BLaER1 (cell line): ENCODE results near the gene RABGEF1.
"Not testable (repeated sequence)": the region's sequence is repeated elsewhere in the genome, so short reads cannot be mapped to it uniquely, and the experiment has no call there.

ENCODE experiments used
- H3K27ac ChIP-seq: shearing (Covaris generic); formaldehyde crosslinking; 2 replicates; pipeline ENCODE4 v1.8.1; 2022
- H3K27me3 ChIP-seq: shearing (Covaris generic); formaldehyde crosslinking; 2 replicates; pipeline ENCODE4 v1.8.1; 2022
- H3K36me3 ChIP-seq: shearing (Covaris generic); formaldehyde crosslinking; 2 replicates; pipeline ENCODE4 v1.8.1; 2022
- H3K4me1 ChIP-seq: shearing (Covaris generic); formaldehyde crosslinking; 2 replicates; pipeline ENCODE4 v1.8.1; 2022
- H3K4me2 ChIP-seq: shearing (Covaris generic); formaldehyde crosslinking; 2 replicates; pipeline ENCODE4 v1.8.1; 2022
- H3K4me3 ChIP-seq: shearing (Covaris generic); formaldehyde crosslinking; 2 replicates; pipeline ENCODE4 v1.8.1; 2022
- H3K9ac ChIP-seq: shearing (Covaris generic); formaldehyde crosslinking; 2 replicates; pipeline ENCODE4 v1.8.1; 2022
- H3K9me3 ChIP-seq: shearing (Covaris generic); formaldehyde crosslinking; 2 replicates; pipeline ENCODE4 v1.8.1; 2022
- H4K20me1 ChIP-seq: shearing (Covaris generic); formaldehyde crosslinking; 2 replicates; pipeline ENCODE4 v1.8.1; 2022
- Cebpa-rat ChIP-seq: shearing (Covaris generic); IDR thresholded peaks from 2 replicates; pipeline ENCODE4 v1.8.1; 2022

Gene RABGEF1

DNA sequence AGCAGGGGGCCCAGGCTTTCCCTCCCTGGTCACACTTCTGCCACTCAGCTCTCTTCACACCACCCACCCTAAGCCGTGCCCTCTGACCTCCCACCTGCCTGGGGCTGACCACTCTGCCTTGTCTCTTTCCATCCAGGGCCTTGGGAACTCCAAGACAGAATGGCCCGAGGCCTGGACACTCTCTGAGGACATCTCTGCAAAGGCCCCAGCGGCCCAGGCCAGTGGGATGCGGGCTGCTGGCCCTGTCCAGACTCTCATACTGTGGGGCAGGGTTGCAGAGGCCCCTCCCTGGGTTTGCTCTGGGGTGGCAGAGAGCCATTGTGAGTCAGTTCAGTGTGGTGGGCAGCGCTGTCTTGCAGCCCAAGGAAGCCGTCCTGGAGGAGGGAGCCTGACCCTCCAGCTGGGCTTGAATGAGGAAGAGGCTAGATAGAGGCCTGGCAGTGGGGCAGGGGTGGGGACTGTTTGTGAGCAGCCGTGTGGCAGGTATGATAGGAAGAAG lies 39.9 kb upstream of the RABGEF1 start:
- Histone ChIP-seq H3K36me3 (no peaks in the 10 kb centered on the region; the same call in 1 of the 2 replicates), H3K4me2 (no peak overlapping the region), H4K20me1 (0 out of 2 replicates have a peak, but pooled peaks cover 10% of the 10 kb centered on the region), H3K9ac (no peak overlapping the region), H3K9me3 (no peaks in the 10 kb centered on the region), H3K4me3 (no peak overlapping the region), H3K4me1 (peaks cover 18% of the 10 kb centered on the region), H3K27me3 (no peaks in the 10 kb centered on the region), H3K27ac (no peak overlapping the region)
- no peak for TF ChIP-seq Cebpa-rat

DNA sequence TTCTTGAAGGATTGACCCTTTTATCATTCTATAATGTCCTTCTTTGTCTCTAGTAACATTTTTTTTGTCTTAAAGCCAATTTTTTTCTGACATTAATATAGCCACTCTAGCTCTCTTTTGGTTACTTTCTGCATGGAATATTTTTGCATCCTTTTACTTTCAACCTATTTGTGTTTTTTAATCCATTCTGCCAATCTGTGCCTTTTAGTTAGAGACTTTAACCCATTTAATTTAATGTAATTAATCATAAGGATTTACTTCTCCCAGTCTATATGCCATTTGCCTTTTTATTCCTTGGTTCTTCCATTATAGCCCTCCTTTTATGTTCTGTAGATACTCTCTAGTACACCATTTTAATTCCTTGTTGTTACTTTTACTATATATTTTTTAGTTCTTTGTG lies 32.7 kb upstream of the RABGEF1 start:
- peaks cover 24% of the 10 kb centered on the region for H3K9me3 ChIP-seq
- no peak overlapping the region for H3K4me2 ChIP-seq
- no peaks in the 10 kb centered on the region for H4K20me1 ChIP-seq
- no peak overlapping the region for H3K27ac ChIP-seq
- no peak overlapping the region for H3K9ac ChIP-seq
- peaks cover 37% of the 10 kb centered on the region for H3K36me3 ChIP-seq
- H3K4me1 ChIP-seq = 0 out of 2 replicates have a peak, but pooled peaks cover 6% of the 10 kb centered on the region
- TF ChIP-seq Cebpa-rat = no peak
- H3K4me3 ChIP-seq = no peak overlapping the region
- no peaks in the 10 kb centered on the region for H3K27me3 ChIP-seq

DNA sequence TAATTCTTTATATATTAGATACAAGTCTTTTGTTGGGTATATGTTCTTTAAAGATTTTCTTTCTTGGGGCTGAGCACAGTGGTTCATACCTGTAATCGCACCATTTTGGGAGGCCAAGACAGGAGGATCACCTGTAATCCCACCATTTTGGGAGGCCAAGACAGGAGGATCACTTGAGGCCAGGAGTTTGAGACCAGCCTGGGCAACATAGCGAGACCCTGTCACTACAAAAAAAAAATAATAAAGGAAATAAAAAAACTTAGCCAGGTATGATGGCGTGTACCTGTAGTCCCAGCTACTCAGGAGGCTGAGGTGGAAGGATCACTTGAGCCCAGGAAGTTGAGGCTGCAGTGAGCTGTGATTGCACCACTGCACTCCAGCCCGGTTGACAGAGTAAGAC lies 29.8 kb upstream of the RABGEF1 start:
- Histone ChIP-seq H3K9me3 (peaks cover 36% of the 10 kb centered on the region), H3K36me3 (peaks cover 59% of the 10 kb centered on the region)
- H3K27ac ChIP-seq, H3K4me2 ChIP-seq, H3K27me3 ChIP-seq, H4K20me1 ChIP-seq, H3K4me3 ChIP-seq, H3K9ac ChIP-seq, H3K4me1 ChIP-seq: not testable (repeated sequence)

- Histone ChIP-seq H3K36me3 (peaks cover 69% of the 10 kb centered on the region), H3K27ac (no peak overlapping the region), H3K9ac (no peak overlapping the region), H3K27me3 (no peaks in the 10 kb centered on the region), H4K20me1 (no peaks in the 10 kb centered on the region), H3K4me3 (no peak overlapping the region), H3K9me3 (peaks cover 13% of the 10 kb centered on the region), H3K4me2 (no peak overlapping the region), H3K4me1 (no peaks in the 10 kb centered on the region)
- TF ChIP-seq Cebpa-rat = no peak
Measured at GRCh38 chr7:66713687-66714086, 26.8 kb upstream of the RABGEF1 start.

- not testable (repeated sequence) for H3K27ac ChIP-seq, H3K9ac ChIP-seq, H3K4me3 ChIP-seq, H3K4me2 ChIP-seq, H3K4me1 ChIP-seq, H4K20me1 ChIP-seq, H3K27me3 ChIP-seq
- peaks cover 62% of the 10 kb centered on the region for H3K36me3 ChIP-seq
- peaks cover 13% of the 10 kb centered on the region for H3K9me3 ChIP-seq
Measured at GRCh38 chr7:66716634-66717033, 23.9 kb upstream of the RABGEF1 start.

DNA sequence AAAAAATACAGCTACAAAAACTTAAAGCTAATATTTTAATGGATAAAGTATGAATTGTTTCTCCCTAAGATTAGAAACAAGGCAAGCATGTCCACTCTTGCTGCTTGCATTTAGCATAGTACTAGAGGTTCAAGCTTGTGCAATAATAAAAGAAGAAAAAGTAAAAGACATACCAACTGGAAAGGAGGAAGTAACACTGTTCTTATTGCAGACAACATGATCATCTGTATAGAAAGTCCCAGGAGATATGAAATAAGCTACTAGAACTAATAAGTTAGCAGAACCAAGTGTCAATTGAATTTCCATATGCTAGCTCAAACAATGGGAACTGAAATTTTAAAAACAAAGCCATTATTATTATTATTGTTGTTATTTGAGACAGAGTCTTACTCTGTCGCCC lies 20.0 kb upstream of the RABGEF1 start:
- no peak overlapping the region for H3K27ac ChIP-seq
- H4K20me1 ChIP-seq = no peaks in the 10 kb centered on the region
- no peaks in the 10 kb centered on the region for H3K27me3 ChIP-seq
- no peak overlapping the region for H3K4me3 ChIP-seq
- peaks cover 57% of the 10 kb centered on the region for H3K36me3 ChIP-seq
- H3K4me1 ChIP-seq = no peaks in the 10 kb centered on the region
- peaks cover 27% of the 10 kb centered on the region for H3K9me3 ChIP-seq
- TF ChIP-seq Cebpa-rat = no peak
- H3K4me2 ChIP-seq = no peak overlapping the region
- no peak overlapping the region for H3K9ac ChIP-seq

DNA sequence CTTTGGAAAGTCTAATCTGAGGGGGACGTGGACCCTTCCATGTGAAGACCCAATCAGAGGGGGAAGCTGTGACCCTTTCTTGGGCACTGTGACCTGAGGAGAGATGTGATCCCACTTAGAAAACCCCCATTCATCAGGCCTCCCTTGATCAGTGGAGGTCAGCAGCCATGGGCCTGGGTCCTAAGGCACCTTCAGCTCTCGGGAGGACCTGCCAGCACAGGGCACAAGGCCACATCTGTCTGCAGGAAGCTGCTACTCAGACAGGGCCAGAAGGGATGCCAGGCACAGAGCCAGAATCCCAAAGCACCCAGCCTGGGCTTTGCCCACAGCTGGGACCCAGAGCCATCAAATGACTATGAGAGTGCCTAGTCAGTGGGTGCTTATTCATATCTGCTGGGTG lies 14.7 kb upstream of the RABGEF1 start:
- Histone ChIP-seq H3K9ac (no peak overlapping the region), H3K27ac (no peak overlapping the region), H3K4me1 (no peaks in the 10 kb centered on the region), H4K20me1 (0 out of 2 replicates have a peak, but pooled peaks cover 14% of the 10 kb centered on the region), H3K36me3 (peaks cover 66% of the 10 kb centered on the region), H3K4me2 (no peak overlapping the region), H3K9me3 (peaks cover 30% of the 10 kb centered on the region), H3K27me3 (no peaks in the 10 kb centered on the region), H3K4me3 (no peak overlapping the region)
- TF ChIP-seq Cebpa-rat = no peak

DNA sequence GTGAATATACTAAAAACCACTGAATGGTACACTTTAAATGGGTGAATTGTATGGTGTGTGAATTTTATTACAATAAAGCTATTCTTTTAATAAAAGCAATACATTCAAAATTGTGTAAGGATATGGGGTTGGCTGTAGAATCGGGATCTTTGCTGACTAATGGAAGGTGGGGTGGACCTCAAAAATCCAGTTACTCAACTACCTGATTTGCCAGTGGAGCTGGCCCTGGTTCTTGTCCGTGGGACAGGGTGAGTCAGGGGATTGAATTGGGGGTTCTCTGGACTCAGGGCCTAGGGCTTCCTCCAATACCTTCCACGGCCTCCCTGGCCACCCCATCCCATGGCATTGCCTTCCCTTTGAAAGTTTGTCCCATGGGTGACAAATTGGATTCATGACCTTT lies 13.5 kb upstream of the RABGEF1 start:
- Histone ChIP-seq H3K4me1 (no peaks in the 10 kb centered on the region), H3K4me2 (no peak overlapping the region), H3K4me3 (no peak overlapping the region), H4K20me1 (peaks cover 16% of the 10 kb centered on the region), H3K9me3 (peaks cover 30% of the 10 kb centered on the region), H3K27me3 (no peaks in the 10 kb centered on the region), H3K36me3 (peaks cover 66% of the 10 kb centered on the region), H3K27ac (no peak overlapping the region), H3K9ac (no peak overlapping the region)
- TF ChIP-seq Cebpa-rat = no peak

DNA sequence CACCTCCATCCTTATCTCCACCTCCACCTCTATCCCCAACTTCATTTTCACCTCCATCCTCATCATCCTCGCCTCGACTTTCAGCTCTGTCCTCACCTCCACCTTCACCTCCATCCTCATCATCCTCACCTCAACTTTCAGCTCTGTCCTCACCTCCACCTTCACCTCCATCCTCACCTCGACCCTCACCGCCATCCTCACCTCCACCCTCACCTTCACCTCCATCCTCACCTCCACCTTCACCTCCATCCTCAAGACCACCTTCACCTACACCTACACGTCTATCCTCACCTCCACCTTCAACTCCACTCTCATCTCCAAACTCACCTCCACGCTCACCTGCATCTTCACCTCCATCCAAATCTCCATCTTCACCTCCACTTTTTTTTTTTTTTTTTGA lies 12.0 kb upstream of the RABGEF1 start:
- Histone ChIP-seq H3K27ac (no peak overlapping the region), H3K4me3 (no peak overlapping the region), H3K27me3 (no peaks in the 10 kb centered on the region), H4K20me1 (peaks cover 19% of the 10 kb centered on the region), H3K36me3 (peaks cover 64% of the 10 kb centered on the region), H3K4me1 (no peaks in the 10 kb centered on the region), H3K9me3 (peaks cover 22% of the 10 kb centered on the region), H3K9ac (no peak overlapping the region), H3K4me2 (no peak overlapping the region)
- TF ChIP-seq Cebpa-rat = no peak

GRCh38 chr7:66729274-66729673 lies 11.3 kb upstream of the RABGEF1 start:
- H3K4me1 ChIP-seq = no peaks in the 10 kb centered on the region
- TF ChIP-seq Cebpa-rat = no peak
- H3K27me3 ChIP-seq = no peaks in the 10 kb centered on the region
- no peak overlapping the region for H3K4me3 ChIP-seq
- peaks cover 15% of the 10 kb centered on the region for H3K9me3 ChIP-seq
- no peak overlapping the region for H3K9ac ChIP-seq
- no peak overlapping the region for H3K4me2 ChIP-seq
- no peak overlapping the region for H3K27ac ChIP-seq
- peaks cover 63% of the 10 kb centered on the region for H3K36me3 ChIP-seq
- peaks cover 19% of the 10 kb centered on the region for H4K20me1 ChIP-seq

DNA sequence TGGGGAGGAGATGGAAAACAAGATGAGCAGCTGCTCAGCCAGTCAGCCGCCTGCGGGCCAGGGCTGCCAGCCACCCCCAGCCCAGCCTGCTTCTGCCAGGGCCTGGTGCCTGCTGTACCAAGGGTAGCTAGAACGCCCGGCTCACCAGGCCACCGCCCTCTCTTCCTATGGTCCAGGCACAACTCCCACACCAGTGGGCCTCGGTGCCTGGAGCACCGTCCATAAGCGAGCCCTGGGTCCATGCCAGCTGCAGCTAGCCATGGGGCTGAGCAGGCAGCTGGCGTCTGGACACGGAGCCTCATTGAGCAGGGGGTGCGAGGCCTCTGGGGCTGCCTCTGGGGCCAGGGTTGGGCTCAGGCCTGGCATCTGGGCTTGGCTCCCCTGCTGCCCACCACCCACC lies 8.5 kb upstream of the RABGEF1 start:
- H3K4me3 ChIP-seq = no peak overlapping the region
- no peaks in the 10 kb centered on the region for H3K4me1 ChIP-seq
- H4K20me1 ChIP-seq = peaks cover 19% of the 10 kb centered on the region
- no peak for TF ChIP-seq Cebpa-rat
- peaks cover 67% of the 10 kb centered on the region for H3K36me3 ChIP-seq
- H3K9me3 ChIP-seq = peaks cover 15% of the 10 kb centered on the region
- no peak overlapping the region for H3K4me2 ChIP-seq
- no peak overlapping the region for H3K27ac ChIP-seq
- H3K27me3 ChIP-seq = no peaks in the 10 kb centered on the region
- no peak overlapping the region for H3K9ac ChIP-seq
